Caco-2 (cell line): ENCODE data around the gene SNX5. TPM values are rescaled to one million over a fixed set of nuclear protein-coding genes. Genes with fewer than 3 reads are reported as not detected.

Experiments used
- Bru-seq: library from RNA; stranded (reverse); fragments of 400-500 nt; gene quantifications from one replicate; lab custom pipeline; 2021; lab: Mats Ljungman, UMichigan
- BruChase-seq, 2 experiments: library from RNA; stranded (reverse); fragments of 400-500 nt; gene quantifications; one replicate each; lab custom pipeline; 2021; lab: Mats Ljungman, UMichigan
- BruUV-seq: library from RNA; stranded (reverse); fragments of 400-500 nt; replicated peaks from 2 replicates; lab custom pipeline; 2021; lab: Mats Ljungman, UMichigan
- CTCF ChIA-PET: fragments of 300-600 bp; sonication (Branson Sonifier 250); formaldehyde crosslinking; loops from one replicate; lab custom pipeline; 2022; ENCODE audit warnings: antibody characterized with exemption; lab: Charles Lee
- POLR2A ChIA-PET: fragments of 300-600 bp; sonication (Branson Sonifier 250); formaldehyde crosslinking; loops from one replicate; lab custom pipeline; 2022; ENCODE audit warnings: antibody characterized with exemption; lab: Charles Lee
- DNase-seq, 2 experiments: peaks; one replicate each; pipeline versions ENCODE4 v3.0.0 to v3.0.0-alpha.2; 2020 to 2022
- H3K27me3 ChIP-seq: replicated peaks from 2 replicates; pipeline ENCODE4 v1.6.0; 2011; ENCODE audit warnings: low read length; ENCODE audit not compliant: control insufficient read depth, insufficient read depth
- H3K36me3 ChIP-seq: 2 replicates; pipeline ENCODE4 v1.5.1; 2011; ENCODE audit warnings: low read length; ENCODE audit not compliant: control insufficient read depth, insufficient read depth
- H3K4me1 ChIP-seq: fragments of 250-450 bp; sonication (Bioruptor Pico); 2 replicates; pipeline ENCODE4 v1.5.1; 2020; ENCODE audit warnings: mild to moderate bottlenecking
- H3K4me3 ChIP-seq: 2 replicates; pipeline ENCODE4 v1.5.1; 2011; ENCODE audit warnings: low read depth, mild to moderate bottlenecking, control low read depth, low read length
- H3K9me3 ChIP-seq: fragments of 250-450 bp; sonication (Bioruptor Pico); 2 replicates; pipeline ENCODE4 v1.5.1; 2020; ENCODE audit warnings: mild to moderate bottlenecking, moderate library complexity
- H3K27ac Mint-ChIP-seq: one replicate; pipeline ENCODE4 v1.8.0; 2022; ENCODE audit warnings: mixed read lengths; ENCODE audit not compliant: unreplicated experiment
- H3K27me3 Mint-ChIP-seq: one replicate; pipeline ENCODE4 v1.8.0; 2022; ENCODE audit warnings: mixed read lengths; ENCODE audit not compliant: insufficient read depth, unreplicated experiment
- H3K36me3 Mint-ChIP-seq: one replicate; pipeline ENCODE4 v1.8.0; 2022; ENCODE audit warnings: mild to moderate bottlenecking, mixed read lengths; ENCODE audit not compliant: insufficient read depth, unreplicated experiment
- H3K4me1 Mint-ChIP-seq: one replicate; pipeline ENCODE4 v1.8.0; 2022; ENCODE audit warnings: low read depth, mixed read lengths; ENCODE audit not compliant: unreplicated experiment
- H3K4me3 Mint-ChIP-seq: one replicate; pipeline ENCODE4 v1.8.0; 2022; ENCODE audit warnings: mild to moderate bottlenecking, moderate library complexity, mixed read lengths; ENCODE audit not compliant: unreplicated experiment
- H3K9me3 Mint-ChIP-seq: one replicate; pipeline ENCODE4 v1.8.0; 2022; ENCODE audit warnings: mixed read lengths; ENCODE audit not compliant: unreplicated experiment
- CTCF ChIP-seq, 2 experiments: fragments of 200-600 bp in 1 of 2; IDR thresholded peaks; 1 replicate in 1 of 2; 2 replicates in 1 of 2; pipeline versions ENCODE4 v1.5.1 to v1.8.0; 2011 to 2022; ENCODE audit warnings: antibody characterized with exemption in 1 of 2, control low read depth in 1 of 2, inconsistent platforms in 1 of 2, low read depth in 1 of 2, low read length in 1 of 2, mild to moderate bottlenecking in 1 of 2, moderate library complexity in 1 of 2; ENCODE audit not compliant: insufficient read depth in 1 of 2, severe bottlenecking in 1 of 2, unreplicated experiment in 1 of 2
- intact Hi-C: fragments of 100-400 bp; cut with micrococcal nuclease; formaldehyde crosslinking; loops from one replicate; pipeline ENCODE4 v1.10.0; 2022; ENCODE audit not compliant: unreplicated experiment
- long read RNA-seq: library from polyadenylated mRNA; stranded (forward); transcript quantifications from one replicate; pipeline ENCODE4 v2.0.0, GENCODE V29; 2022
- total RNA-seq: library from RNA; stranded (reverse); gene quantifications from 2 replicates; pipeline ENCODE4 v1.2.3, GENCODE V29; 2022

SNX5 gene
- total RNA-seq (275 and 299 TPM in 2 replicates), Bru-seq, nascent RNA (percentile 99 among the genes with signal in this experiment), BruChase-seq, experiment 1, labeled RNA remaining after a 2-hour chase (percentile 99 among the genes with signal in this experiment), BruChase-seq, experiment 2, labeled RNA remaining after a 6-hour chase (percentile 98 among the genes with signal in this experiment)
- long read RNA-seq, transcript SNX5-214 (13 exons, 2,025 nt), result minor isoform, 11 of 251 reads
- long read RNA-seq, transcript SNX5-217 (1 exons, 1,087 nt), result minor isoform, 12 of 251 reads
- long read RNA-seq, transcript SNX5-201 (13 exons, 2,270 nt), result minor isoform, 61 of 251 reads
- long read RNA-seq, transcript SNX5-202 (14 exons, 2,288 nt), result major isoform, 103 of 251 reads
- long read RNA-seq, partial matches to known transcripts, result 18 of 251 reads
- long read RNA-seq, other reads (novel, unspliced or antisense), result 32 of 251 reads

GRCh38 chr20:17968366-17969277 lies at the start of gene SNX5, which contains the start of gene MGME1:
Gene SNX5 (minus strand): TSS chr20:17968794. CDS start chr20:17968425, 369 bp downstream.
Gene MGME1 (plus strand): TSS chr20:17969018. CDS start chr20:17969860, 842 bp downstream.
- H3K4me1 Mint-ChIP-seq, result peaks cover 24% of the 10 kb centered on the region
- H3K4me3 Mint-ChIP-seq, result peak within 1 kb of the TSS; percentile 93
- BruUV-seq, result no TSS peak

DNA sequence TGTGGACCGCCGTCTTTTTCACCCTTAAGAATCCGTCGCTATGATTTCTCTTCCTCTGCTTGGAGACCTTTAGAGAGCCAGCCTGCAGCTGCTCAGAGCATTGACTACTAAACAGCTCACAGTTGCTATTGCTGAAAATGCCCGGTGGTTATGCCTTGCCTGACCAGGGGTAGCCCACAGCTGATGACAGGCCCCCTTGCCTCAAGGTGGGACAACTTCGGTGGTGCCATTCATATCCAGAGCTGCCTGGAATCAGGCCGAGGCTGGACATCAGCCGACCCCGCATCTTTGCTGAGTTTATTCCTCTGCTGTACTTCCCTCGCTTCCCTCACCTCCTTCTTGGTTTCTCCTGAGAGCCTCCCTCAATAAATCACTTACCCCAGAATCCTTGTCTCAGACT lies 49.5 kb upstream of the SNX5 start:
- H3K36me3 Mint-ChIP-seq, result peaks cover 21% of the 10 kb centered on the region
- no peak for TF ChIP-seq CTCF (IDR thresholded peaks at IDR 0.05; ENCODE audit: insufficient read depth in 1 of 2, low read depth in 1 of 2, low read length in 1 of 2, severe bottlenecking in 1 of 2, unreplicated experiment in 1 of 2)
- intact Hi-C loops, result no loop called here
- no TSS peak for BruUV-seq
- H3K4me1 Mint-ChIP-seq, result no peaks in the 10 kb centered on the region
- H3K27me3 ChIP-seq, result no peaks in the 10 kb centered on the region
- no peaks in the 10 kb centered on the region for H3K9me3 ChIP-seq
- peaks cover 1% of the 10 kb centered on the region for H3K36me3 ChIP-seq
- H3K9me3 Mint-ChIP-seq, result no peaks in the 10 kb centered on the region
- no peaks in the 10 kb centered on the region for H3K27me3 Mint-ChIP-seq
- CTCF ChIA-PET, result interaction anchor here (0.8 kb wide), 1 partner anchor 13 kb away, joined by 3 read pairs; no protein-coding TSS in a partner anchor
- H3K4me3 Mint-ChIP-seq, result no peak overlapping the region
- no peak for DNase-seq
- POLR2A ChIA-PET, result interaction anchor here (0.5 kb wide), 1 partner anchor 39 kb away, joined by 4 read pairs; the partner anchor contains the start of gene OVOL2
- H3K4me1 ChIP-seq, result no peaks in the 10 kb centered on the region
- H3K4me3 ChIP-seq, result no peak overlapping the region
- no peak overlapping the region for H3K27ac Mint-ChIP-seq

More at GRCh38 chr20:17968366-17969277, at the start of gene SNX5, which contains the start of gene MGME1:
- intact Hi-C loops, result loop anchor here (1.0 to 5.0 kb wide), 5 partner anchors 17 to 401 kb away; partner anchors contain the start of genes KAT14, PET117 and RRBP1
- no peaks in the 10 kb centered on the region for H3K9me3 ChIP-seq
- peaks cover 51% of the 10 kb centered on the region for H3K4me1 ChIP-seq
- no peaks in the 10 kb centered on the region for H3K27me3 ChIP-seq
- no peak for TF ChIP-seq CTCF (IDR thresholded peaks at IDR 0.05; ENCODE audit: insufficient read depth in 1 of 2, low read depth in 1 of 2, low read length in 1 of 2, severe bottlenecking in 1 of 2, unreplicated experiment in 1 of 2)
- CTCF ChIA-PET, result interaction anchor here (3.7 kb wide), 1 partner anchor 10 kb away, joined by 21 read pairs; no protein-coding TSS in a partner anchor
- peak; percentile 100 for DNase-seq
- peak within 1 kb of the TSS; percentile 72 for H3K4me3 ChIP-seq
- H3K27me3 Mint-ChIP-seq, result no peaks in the 10 kb centered on the region
- H3K36me3 ChIP-seq, result no peaks in the 10 kb centered on the region; the same call in 1 of the 2 replicates
- H3K9me3 Mint-ChIP-seq, result no peaks in the 10 kb centered on the region
- POLR2A ChIA-PET, result interaction anchor here (0.6 to 2.5 kb wide), 2 partner anchors 10 to 176 kb away, joined by 5 to 13 read pairs; no protein-coding TSS in a partner anchor
- H3K27ac Mint-ChIP-seq, result peak within 1 kb of the TSS; percentile 99
- peaks cover 91% of the 10 kb centered on the region for H3K36me3 Mint-ChIP-seq
